HCT116 (cell line): Measurements from ENCODE around the gene SEL1L2. TPM values are rescaled to one million over a fixed set of nuclear protein-coding genes. Genes with fewer than 3 reads are reported as not detected.

ENCODE experiments used
- ATAC-seq: fragments of 200-7000 bp; cut with Tn5 transposase; 2 replicates; pipeline ENCODE4 v1.9.1; 2020; ENCODE audit warnings: mild to moderate bottlenecking, moderate library complexity
- BruUV-seq: library from RNA; stranded (reverse); fragments of 400-500 nt; replicated peaks from 2 replicates; lab custom pipeline; 2021; lab: Mats Ljungman, UMichigan
- CTCF ChIA-PET: fragments of 300-600 bp; sonication (Branson Sonifier 250); formaldehyde crosslinking; loops from one replicate; lab custom pipeline; 2021; ENCODE audit warnings: antibody characterized with exemption; lab: Charles Lee
- POLR2A ChIA-PET: fragments of 300-600, 350-600 bp; sonication (Branson Sonifier 250); formaldehyde crosslinking; loops from one replicate; lab custom pipeline; 2021; ENCODE audit warnings: antibody characterized with exemption; lab: Charles Lee
- RAD21 ChIA-PET, 2 experiments: fragments of 300-600 bp; sonication (Branson Sonifier 250); formaldehyde crosslinking; loops; one replicate each; lab custom pipeline; 2023; ENCODE audit warnings: low total read pairs in 2 of 2; ENCODE audit not compliant: uncharacterized antibody in 2 of 2, unreplicated experiment in 2 of 2, low non-redundant PET in 1 of 2; lab: Charles Lee
- DNase-seq: peaks from one replicate; pipeline ENCODE4 v3.0.0-alpha.2; 2010; ENCODE audit warnings: low read depth, low spot score
- H2AFZ ChIP-seq: fragments of 200-600 bp; shearing (Covaris generic), sonication (generic); 2 replicates; pipeline ENCODE4 v1.6.1; 2017; ENCODE audit warnings: low read depth, mixed run types, mixed read lengths, antibody characterized with exemption, low read length; ENCODE audit not compliant: poor library complexity, severe bottlenecking
- H3K27ac ChIP-seq: 2 replicates; pipeline ENCODE4 v1.5.1; 2012; ENCODE audit warnings: low read depth, low read length
- H3K27me3 ChIP-seq: fragments of 200-600 bp; sonication (generic); 2 replicates; pipeline ENCODE4 v1.6.1; 2016; ENCODE audit warnings: mixed run types, low read length, mixed read lengths; ENCODE audit not compliant: insufficient read depth
- H3K36me3 ChIP-seq, 2 experiments: fragments of 200-500 bp in 1 of 2; fragments of 200-600 bp in 1 of 2; sonication (Bioruptor generic) in 1 of 2; sonication (generic) in 1 of 2; 2 replicates each; pipeline versions ENCODE4 v1.5.1 to v1.6.1; 2014 to 2016; ENCODE audit warnings: low read length in 2 of 2, inconsistent platforms in 1 of 2, mixed read lengths in 1 of 2, mixed run types in 1 of 2; ENCODE audit not compliant: insufficient read depth in 2 of 2, control insufficient read depth in 1 of 2
- H3K4me1 ChIP-seq, 2 experiments: fragments of 200-600 bp in 1 of 2; sonication (generic) in 1 of 2; 2 replicates each; pipeline versions ENCODE4 v1.5.1 to v1.6.1; 2012 to 2017; ENCODE audit warnings: low read length in 2 of 2, inconsistent platforms in 1 of 2, mild to moderate bottlenecking in 1 of 2, mixed read lengths in 1 of 2, mixed run types in 1 of 2, moderate library complexity in 1 of 2; ENCODE audit not compliant: insufficient read depth in 2 of 2, control insufficient read depth in 1 of 2
- H3K4me2 ChIP-seq: fragments of 200-600 bp; sonication (generic); 2 replicates; pipeline ENCODE4 v1.6.1; 2017; ENCODE audit warnings: mixed run types, low read length, mixed read lengths
- H3K4me3 ChIP-seq, 2 experiments: fragments of 200-600 bp in 1 of 2; sonication (generic) in 1 of 2; replicated peaks in 1 of 2; 2 replicates each; pipeline ENCODE4 v1.5.1; 2011 to 2016; ENCODE audit warnings: low read length in 2 of 2, control low read depth in 1 of 2, low read depth in 1 of 2, mild to moderate bottlenecking in 1 of 2, mixed read lengths in 1 of 2, mixed run types in 1 of 2
- H3K79me2 ChIP-seq: fragments of 200-600 bp; sonication (generic); 2 replicates; pipeline ENCODE4 v1.6.1; 2017; ENCODE audit warnings: mild to moderate bottlenecking, mixed run types, low read length, moderate library complexity, mixed read lengths; ENCODE audit not compliant: insufficient read depth
- H3K9ac ChIP-seq: fragments of 200-600 bp; sonication (generic); 2 replicates; pipeline ENCODE4 v1.6.1; 2016; ENCODE audit warnings: low read length, mixed read lengths
- H3K9me2 ChIP-seq: fragments of 200-600 bp; sonication (generic), shearing (Covaris generic); 2 replicates; pipeline ENCODE4 v1.6.1; 2017; ENCODE audit warnings: mixed run types, mild to moderate bottlenecking, moderate library complexity; ENCODE audit not compliant: insufficient read depth
- H3K9me3 ChIP-seq, 2 experiments: fragments of 200-500 bp in 1 of 2; fragments of 200-600 bp in 1 of 2; sonication (Bioruptor generic) in 1 of 2; sonication (generic) in 1 of 2; 2 replicates each; pipeline ENCODE4 v1.6.1; 2014 to 2017; ENCODE audit warnings: low read length in 2 of 2, mixed read lengths in 2 of 2, inconsistent platforms in 1 of 2, low read depth in 1 of 2, mild to moderate bottlenecking in 1 of 2, mixed run types in 1 of 2, moderate library complexity in 1 of 2; ENCODE audit not compliant: control insufficient read depth in 1 of 2, insufficient read depth in 1 of 2
- H4K20me1 ChIP-seq: fragments of 200-600 bp; sonication (generic), shearing (Covaris generic); 2 replicates; pipeline ENCODE4 v1.6.1; 2017; ENCODE audit warnings: mixed run types, mild to moderate bottlenecking, moderate library complexity; ENCODE audit not compliant: insufficient read depth
- CTCF ChIP-seq, 3 experiments: fragments of 200-600 bp in 1 of 3; sonication (generic) in 1 of 3; IDR thresholded peaks in 2 of 3; conservative IDR thresholded peaks in 1 of 3; 2 replicates each; pipeline ENCODE4 v1.5.1; 2012 to 2017; ENCODE audit warnings: low read depth in 2 of 3, low read length in 2 of 3, antibody characterized with exemption in 1 of 3, borderline replicate concordance in 1 of 3, control low read depth in 1 of 3, mild to moderate bottlenecking in 1 of 3, mixed read lengths in 1 of 3, mixed run types in 1 of 3, moderate library complexity in 1 of 3; ENCODE audit not compliant: insufficient read depth in 1 of 3
- EZH2 ChIP-seq: fragments of 200-600 bp; sonication (generic); IDR thresholded peaks from 2 replicates; pipeline ENCODE4 v1.6.1; 2017; ENCODE audit warnings: antibody characterized with exemption, mixed run types
- FOSL1 ChIP-seq: IDR thresholded peaks from 2 replicates; pipeline ENCODE4 v1.6.1; 2012; ENCODE audit warnings: low read depth
- MAX ChIP-seq: IDR thresholded peaks from 2 replicates; pipeline ENCODE4 v1.6.1; 2012
- POLR2A ChIP-seq: IDR thresholded peaks from 2 replicates; pipeline ENCODE4 v1.7.0; 2011; ENCODE audit warnings: borderline replicate concordance; ENCODE audit not compliant: insufficient read depth, insufficient read length; ENCODE audit errors: extremely low read depth
- SIN3A ChIP-seq: IDR thresholded peaks from 2 replicates; pipeline ENCODE4 v1.6.1; 2012; ENCODE audit warnings: low read depth
- ZFX ChIP-seq: fragments of 450-650 bp; IDR thresholded peaks from 2 replicates; pipeline ENCODE4 v1.6.1; 2017
- ZNF274 ChIP-seq: fragments of 200-500 bp; sonication (Bioruptor generic); IDR thresholded peaks from 2 replicates; pipeline ENCODE4 v1.6.1; 2014; ENCODE audit warnings: mild to moderate bottlenecking, low read depth, low read length, inconsistent platforms
- intact Hi-C: fragments of 100-400 bp; cut with micrococcal nuclease; formaldehyde crosslinking; loops from 2 replicates; pipeline ENCODE4 v1.10.0; 2022
- total RNA-seq: library from RNA; stranded (reverse); gene quantifications from one replicate; pipeline ENCODE4 v1.2.1, GENCODE V29; 2021; ENCODE audit not compliant: unreplicated experiment
- TF ChIP-seq, protein P1 (sequence below): IDR thresholded peaks from 2 replicates; pipeline ENCODE4 v1.6.1; 2012
- TF ChIP-seq, protein P2 (sequence below): IDR thresholded peaks from 2 replicates; pipeline ENCODE4 v1.6.1; 2011; ENCODE audit warnings: mild to moderate bottlenecking, low read length, moderate library complexity; ENCODE audit not compliant: insufficient replicate concordance; ENCODE audit errors: extremely low read depth
- TF ChIP-seq, protein P3 (sequence below): IDR thresholded peaks from 2 replicates; pipeline ENCODE4 v1.6.1; 2012; ENCODE audit warnings: low read depth

Gene SEL1L2
- total RNA-seq, 1 experiment from 2014 or later = not detected

DNA sequence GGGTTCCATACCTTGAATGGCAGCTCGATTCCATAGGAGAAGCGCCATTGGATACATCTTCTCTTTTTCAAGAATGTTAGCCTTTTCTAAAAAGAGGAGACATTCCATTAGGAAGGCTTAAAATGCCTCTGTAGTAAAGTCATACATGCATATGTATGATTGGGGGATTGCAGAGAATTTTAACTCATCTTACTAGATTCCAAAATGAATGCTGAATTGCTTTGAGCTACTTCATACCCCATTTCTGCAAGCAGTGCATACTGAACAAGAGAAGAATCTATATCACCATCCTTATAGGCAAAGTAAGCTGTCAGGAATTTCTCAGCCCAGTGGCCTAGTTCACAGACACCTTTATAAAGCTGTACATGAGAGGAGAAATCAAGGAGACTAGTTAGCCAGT is 125.3 kb downstream of the SEL1L2 start:
- no peaks in the 10 kb centered on the region for H3K9me2 ChIP-seq
- ATAC-seq (no peak), DNase-seq (no peak)
- H3K4me2 ChIP-seq = no peak overlapping the region
- no peaks in the 10 kb centered on the region for H3K36me3 ChIP-seq
- POLR2A ChIA-PET = no interaction called here
- no peaks in the 10 kb centered on the region for H3K79me2 ChIP-seq
- H3K27me3 ChIP-seq = no peaks in the 10 kb centered on the region
- H2AFZ ChIP-seq = no peak overlapping the region
- no peak overlapping the region for H3K27ac ChIP-seq
- H4K20me1 ChIP-seq = no peaks in the 10 kb centered on the region
- intact Hi-C loops = no loop called here
- no TSS peak for BruUV-seq
- H3K4me3 ChIP-seq = no peak overlapping the region
- RAD21 ChIA-PET = no interaction called here
- CTCF ChIA-PET = no interaction called here
- H3K9me3 ChIP-seq = no peaks in the 10 kb centered on the region
- TF ChIP-seq, protein P1, sequence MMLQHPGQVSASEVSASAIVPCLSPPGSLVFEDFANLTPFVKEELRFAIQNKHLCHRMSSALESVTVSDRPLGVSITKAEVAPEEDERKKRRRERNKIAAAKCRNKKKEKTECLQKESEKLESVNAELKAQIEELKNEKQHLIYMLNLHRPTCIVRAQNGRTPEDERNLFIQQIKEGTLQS = no peak
- no peaks in the 10 kb centered on the region for H3K4me1 ChIP-seq
- H3K9ac ChIP-seq = no peak overlapping the region

DNA sequence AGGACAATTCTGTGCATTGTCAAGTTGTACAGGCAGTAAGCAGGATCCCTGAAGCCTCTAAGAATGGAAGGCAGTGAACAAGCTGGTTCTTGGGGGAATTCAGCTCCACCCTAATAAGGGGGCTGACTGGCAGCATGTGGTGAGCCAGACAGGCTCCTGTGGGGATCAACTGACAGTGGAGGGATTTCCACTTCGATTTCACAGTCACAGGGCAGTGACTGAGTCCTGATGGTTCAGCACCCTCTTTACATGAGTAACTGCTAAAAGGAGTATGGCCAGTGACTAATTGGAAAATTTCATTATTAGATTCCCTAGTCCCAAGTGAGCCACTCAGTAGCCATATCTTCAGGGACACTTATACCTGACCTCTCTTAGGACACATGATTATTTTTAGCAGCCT is 127.2 kb downstream of the SEL1L2 start:
- TF ChIP-seq ZFX (no peak), MAX (no peak), CTCF (IDR thresholded peaks at IDR 0.05 in 2 of 3, conservative IDR thresholded peaks at IDR 0.05 in 1 of 3; ENCODE audit: borderline replicate concordance in 1 of 3, insufficient read depth in 1 of 3, low read depth in 2 of 3, low read length in 2 of 3) (no peak), EZH2 (no peak), POLR2A (no peak), SIN3A (no peak), FOSL1 (no peak), ZNF274 (no peak)
- TF ChIP-seq, protein P2, sequence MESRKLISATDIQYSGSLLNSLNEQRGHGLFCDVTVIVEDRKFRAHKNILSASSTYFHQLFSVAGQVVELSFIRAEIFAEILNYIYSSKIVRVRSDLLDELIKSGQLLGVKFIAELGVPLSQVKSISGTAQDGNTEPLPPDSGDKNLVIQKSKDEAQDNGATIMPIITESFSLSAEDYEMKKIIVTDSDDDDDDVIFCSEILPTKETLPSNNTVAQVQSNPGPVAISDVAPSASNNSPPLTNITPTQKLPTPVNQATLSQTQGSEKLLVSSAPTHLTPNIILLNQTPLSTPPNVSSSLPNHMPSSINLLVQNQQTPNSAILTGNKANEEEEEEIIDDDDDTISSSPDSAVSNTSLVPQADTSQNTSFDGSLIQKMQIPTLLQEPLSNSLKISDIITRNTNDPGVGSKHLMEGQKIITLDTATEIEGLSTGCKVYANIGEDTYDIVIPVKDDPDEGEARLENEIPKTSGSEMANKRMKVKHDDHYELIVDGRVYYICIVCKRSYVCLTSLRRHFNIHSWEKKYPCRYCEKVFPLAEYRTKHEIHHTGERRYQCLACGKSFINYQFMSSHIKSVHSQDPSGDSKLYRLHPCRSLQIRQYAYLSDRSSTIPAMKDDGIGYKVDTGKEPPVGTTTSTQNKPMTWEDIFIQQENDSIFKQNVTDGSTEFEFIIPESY = no peak
- TF ChIP-seq, protein P3, sequence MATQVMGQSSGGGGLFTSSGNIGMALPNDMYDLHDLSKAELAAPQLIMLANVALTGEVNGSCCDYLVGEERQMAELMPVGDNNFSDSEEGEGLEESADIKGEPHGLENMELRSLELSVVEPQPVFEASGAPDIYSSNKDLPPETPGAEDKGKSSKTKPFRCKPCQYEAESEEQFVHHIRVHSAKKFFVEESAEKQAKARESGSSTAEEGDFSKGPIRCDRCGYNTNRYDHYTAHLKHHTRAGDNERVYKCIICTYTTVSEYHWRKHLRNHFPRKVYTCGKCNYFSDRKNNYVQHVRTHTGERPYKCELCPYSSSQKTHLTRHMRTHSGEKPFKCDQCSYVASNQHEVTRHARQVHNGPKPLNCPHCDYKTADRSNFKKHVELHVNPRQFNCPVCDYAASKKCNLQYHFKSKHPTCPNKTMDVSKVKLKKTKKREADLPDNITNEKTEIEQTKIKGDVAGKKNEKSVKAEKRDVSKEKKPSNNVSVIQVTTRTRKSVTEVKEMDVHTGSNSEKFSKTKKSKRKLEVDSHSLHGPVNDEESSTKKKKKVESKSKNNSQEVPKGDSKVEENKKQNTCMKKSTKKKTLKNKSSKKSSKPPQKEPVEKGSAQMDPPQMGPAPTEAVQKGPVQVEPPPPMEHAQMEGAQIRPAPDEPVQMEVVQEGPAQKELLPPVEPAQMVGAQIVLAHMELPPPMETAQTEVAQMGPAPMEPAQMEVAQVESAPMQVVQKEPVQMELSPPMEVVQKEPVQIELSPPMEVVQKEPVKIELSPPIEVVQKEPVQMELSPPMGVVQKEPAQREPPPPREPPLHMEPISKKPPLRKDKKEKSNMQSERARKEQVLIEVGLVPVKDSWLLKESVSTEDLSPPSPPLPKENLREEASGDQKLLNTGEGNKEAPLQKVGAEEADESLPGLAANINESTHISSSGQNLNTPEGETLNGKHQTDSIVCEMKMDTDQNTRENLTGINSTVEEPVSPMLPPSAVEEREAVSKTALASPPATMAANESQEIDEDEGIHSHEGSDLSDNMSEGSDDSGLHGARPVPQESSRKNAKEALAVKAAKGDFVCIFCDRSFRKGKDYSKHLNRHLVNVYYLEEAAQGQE = no peak
- TF ChIP-seq, protein P1 = no peak

More for the DNA sequence above, 127.2 kb downstream of the SEL1L2 start:
- H3K4me2 ChIP-seq = no peak overlapping the region
- no peaks in the 10 kb centered on the region for H3K36me3 ChIP-seq
- POLR2A ChIA-PET = no interaction called here
- no peaks in the 10 kb centered on the region for H3K79me2 ChIP-seq
- no peak overlapping the region for H3K9ac ChIP-seq
- ATAC-seq (no peak), DNase-seq (no peak)
- H3K27me3 ChIP-seq = no peaks in the 10 kb centered on the region
- no peak overlapping the region for H3K27ac ChIP-seq
- no peaks in the 10 kb centered on the region for H3K9me2 ChIP-seq
- H3K4me3 ChIP-seq = no peak overlapping the region
- no peaks in the 10 kb centered on the region for H4K20me1 ChIP-seq
- RAD21 ChIA-PET = no interaction called here
- H2AFZ ChIP-seq = no peak overlapping the region
- H3K9me3 ChIP-seq = no peaks in the 10 kb centered on the region
- no peaks in the 10 kb centered on the region for H3K4me1 ChIP-seq
- CTCF ChIA-PET = no interaction called here
- intact Hi-C loops = no loop called here
- BruUV-seq = no TSS peak
